ENCODE data around the gene IER2.

GRCh38 chr19:13138916-13139198 lies 11.4 kb upstream of the IER2 start:
- TF ChIP-seq POLR2A (IDR thresholded peaks at IDR 0.05), result no peak
- TF ChIP-seq, protein P1, sequence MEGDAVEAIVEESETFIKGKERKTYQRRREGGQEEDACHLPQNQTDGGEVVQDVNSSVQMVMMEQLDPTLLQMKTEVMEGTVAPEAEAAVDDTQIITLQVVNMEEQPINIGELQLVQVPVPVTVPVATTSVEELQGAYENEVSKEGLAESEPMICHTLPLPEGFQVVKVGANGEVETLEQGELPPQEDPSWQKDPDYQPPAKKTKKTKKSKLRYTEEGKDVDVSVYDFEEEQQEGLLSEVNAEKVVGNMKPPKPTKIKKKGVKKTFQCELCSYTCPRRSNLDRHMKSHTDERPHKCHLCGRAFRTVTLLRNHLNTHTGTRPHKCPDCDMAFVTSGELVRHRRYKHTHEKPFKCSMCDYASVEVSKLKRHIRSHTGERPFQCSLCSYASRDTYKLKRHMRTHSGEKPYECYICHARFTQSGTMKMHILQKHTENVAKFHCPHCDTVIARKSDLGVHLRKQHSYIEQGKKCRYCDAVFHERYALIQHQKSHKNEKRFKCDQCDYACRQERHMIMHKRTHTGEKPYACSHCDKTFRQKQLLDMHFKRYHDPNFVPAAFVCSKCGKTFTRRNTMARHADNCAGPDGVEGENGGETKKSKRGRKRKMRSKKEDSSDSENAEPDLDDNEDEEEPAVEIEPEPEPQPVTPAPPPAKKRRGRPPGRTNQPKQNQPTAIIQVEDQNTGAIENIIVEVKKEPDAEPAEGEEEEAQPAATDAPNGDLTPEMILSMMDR (IDR thresholded peaks at IDR 0.05), result no peak
